NK-92 treated with Interleukin-12 subunit alpha and Interleukin-12 subunit beta, amount 100 ng/mL, for 24 hours (cell line): Measurements from ENCODE around the gene PLEKHG4B.

Experiments
- DNase-seq: peaks from one replicate; lab custom pipeline; 2025; lab: John Stamatoyannopoulos, UW

Gene PLEKHG4B

DNA sequence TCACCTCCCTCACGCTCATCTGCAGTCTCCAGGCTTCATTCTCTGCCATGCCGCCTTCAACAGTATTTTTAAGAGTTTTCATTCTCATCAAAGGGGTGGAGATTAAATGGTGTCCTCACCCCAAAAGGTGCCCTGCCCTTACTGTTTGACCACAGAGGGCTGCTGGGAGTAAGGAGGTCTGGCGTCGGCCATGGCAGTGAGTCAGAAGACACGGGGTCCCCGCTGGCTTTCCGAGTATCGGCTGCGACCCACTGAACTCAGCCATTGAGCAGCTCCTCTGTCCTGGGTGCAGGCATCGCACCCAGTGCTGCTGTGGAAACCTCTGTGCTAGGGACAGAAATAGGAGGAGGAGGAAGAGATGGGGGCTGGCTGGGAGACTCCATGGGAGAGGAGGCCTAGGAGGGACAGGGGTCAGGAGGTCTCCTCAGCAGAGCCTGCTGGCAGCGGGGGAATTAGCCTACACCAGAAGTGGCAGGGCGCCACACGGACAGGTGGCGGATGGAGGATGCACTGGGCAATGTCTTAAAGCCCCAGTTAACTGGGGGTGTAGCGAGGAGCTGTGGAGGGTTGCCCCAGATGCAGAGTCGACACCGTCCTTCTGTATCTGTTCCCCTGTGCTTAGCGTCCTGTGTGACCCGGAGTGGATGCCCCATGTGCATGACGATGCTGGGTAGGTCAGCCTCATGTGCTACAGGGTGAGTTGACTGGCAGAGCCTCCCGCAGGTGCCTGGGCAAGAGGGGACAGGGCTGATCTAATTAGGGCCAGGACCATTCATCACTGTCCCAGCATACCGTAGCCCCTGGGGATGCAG is 15.4 kb upstream of the PLEKHG4B start:
- DNase-seq: no peak

DNA sequence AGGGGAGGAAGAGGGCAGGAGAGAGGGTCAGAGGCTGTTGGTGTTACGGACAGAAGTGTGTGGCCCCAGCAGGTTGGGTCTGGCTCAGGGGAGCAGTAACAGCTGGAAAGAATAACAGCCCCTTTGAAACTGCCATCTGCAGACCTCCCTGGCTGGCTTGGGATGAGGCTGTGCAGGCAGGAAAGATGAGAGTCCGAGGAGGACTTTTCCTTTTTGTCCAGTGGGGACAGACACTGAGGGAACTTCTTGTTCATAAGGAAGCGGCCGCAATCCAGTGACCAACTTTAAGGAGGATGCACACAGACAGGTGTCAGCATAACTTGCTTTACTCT is 14.8 kb upstream of the PLEKHG4B start:
- no peak for DNase-seq

DNA sequence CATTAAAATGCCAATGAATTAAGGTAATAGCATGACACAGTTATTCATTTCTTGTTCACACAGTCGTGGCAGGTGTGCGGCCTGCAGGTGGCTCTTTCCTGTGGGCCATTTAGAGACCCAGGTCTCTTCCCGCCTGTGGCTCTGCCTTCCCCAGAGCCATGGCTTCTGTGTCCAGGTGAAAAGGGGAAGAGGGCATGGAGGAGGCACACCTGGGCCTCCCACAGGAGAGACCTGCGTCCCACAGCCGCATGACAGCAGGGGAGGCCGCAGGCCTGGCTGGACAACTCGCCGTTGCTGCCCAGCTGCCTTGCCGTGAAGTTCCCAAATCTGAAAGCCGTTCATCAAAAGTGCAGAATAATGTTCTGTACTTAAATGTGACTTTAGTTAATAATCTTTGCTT is 14.4 kb upstream of the PLEKHG4B start:
- DNase-seq: no peak

DNA sequence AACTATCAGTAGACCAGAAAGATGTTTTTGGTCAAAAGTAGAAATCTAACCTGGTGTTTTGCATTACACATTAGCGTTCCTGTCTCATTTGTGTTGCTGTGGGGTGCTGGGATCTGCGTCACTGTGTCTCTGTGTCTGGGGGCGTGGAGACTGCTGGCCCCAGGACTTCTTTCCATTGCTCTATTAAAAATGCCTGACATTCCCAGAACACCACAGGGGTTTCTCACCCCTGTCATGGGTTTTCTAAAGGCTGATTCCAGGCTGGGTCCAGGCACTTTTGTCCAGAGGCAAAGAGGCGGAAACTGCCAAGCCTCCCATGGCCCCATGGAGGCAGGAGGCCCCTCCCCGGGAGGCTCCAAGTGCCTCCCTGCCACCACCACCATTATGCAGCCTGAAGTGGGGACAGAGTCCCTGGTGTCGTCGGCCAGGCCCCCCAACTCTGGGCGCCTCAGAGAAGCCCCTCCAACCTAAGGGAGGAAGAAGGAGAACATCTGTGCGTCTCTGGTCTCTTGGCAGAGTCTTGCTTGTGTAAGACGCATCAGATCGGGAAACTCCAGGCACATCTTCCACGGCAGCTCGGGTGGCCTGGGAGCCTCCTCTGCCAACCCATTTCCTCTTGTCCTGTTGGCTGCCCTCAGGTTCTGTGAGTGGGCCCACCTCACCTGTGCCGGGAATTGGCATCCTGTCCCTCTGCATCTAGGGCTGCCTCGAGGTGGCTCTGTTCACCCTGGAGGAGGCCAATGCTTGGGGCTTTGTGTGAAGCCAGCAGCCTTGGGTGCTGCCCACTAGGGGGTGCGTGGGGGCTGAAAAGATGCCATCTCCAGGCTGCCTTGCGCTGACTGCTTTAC is 13.8 kb upstream of the PLEKHG4B start:
- DNase-seq: peak; percentile 22

DNA sequence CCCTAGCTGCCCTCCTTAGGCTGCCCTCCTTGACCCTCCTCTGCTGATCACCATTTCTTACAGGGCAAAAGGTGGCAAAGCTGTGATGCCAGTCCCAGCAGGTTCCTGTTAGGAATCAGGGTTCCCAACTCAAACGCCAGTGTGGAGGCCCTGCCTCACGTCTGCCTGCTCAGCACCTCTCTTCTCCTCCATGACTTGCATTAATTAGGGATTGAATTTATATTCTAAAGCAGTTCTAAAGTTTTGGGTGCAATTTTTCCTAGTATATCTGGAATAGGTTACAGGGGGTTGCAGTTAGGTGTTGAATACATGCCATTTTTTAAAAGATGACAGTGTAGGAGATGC is 13.2 kb upstream of the PLEKHG4B start:
- no peak for DNase-seq

DNA sequence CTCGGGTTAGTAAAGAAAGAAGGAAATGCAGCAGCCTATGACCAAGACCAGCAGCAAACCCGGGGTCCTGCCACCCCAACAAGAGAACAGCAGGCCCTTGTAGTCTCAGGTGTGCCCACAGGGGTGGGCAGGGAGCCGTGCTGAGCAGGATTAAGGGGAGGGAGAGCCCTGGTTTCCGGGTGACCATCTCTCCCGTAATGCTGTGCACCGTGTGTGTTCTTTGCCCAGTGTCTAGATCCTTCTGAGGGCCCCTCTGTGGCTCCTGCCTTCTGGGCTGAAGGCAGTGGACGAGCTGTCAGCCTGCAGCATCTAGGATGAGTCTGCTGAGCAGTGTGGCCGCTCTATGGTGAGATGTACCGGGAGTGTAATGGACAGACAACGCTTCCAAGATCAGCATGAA is 12.7 kb upstream of the PLEKHG4B start:
- no peak for DNase-seq

DNA sequence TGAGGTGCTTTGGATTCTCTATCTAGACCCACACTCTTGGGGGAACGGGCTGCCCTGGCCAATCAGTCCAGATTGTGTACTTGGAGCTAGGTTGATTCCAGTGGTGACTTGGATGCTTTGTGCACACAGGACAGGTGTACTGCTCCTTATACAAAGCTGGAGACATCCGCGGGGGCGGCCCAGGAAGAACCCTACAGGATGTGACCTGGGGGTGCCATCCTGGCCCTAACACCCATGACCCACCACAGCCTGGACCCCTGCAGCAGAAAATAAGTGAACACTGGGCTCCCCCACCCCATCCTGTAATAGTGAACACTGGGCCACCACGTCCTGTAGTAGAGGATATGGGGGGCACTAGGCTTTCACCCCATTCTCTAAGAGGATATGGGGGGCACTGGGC is 12.1 kb upstream of the PLEKHG4B start:
- DNase-seq: no peak

DNA sequence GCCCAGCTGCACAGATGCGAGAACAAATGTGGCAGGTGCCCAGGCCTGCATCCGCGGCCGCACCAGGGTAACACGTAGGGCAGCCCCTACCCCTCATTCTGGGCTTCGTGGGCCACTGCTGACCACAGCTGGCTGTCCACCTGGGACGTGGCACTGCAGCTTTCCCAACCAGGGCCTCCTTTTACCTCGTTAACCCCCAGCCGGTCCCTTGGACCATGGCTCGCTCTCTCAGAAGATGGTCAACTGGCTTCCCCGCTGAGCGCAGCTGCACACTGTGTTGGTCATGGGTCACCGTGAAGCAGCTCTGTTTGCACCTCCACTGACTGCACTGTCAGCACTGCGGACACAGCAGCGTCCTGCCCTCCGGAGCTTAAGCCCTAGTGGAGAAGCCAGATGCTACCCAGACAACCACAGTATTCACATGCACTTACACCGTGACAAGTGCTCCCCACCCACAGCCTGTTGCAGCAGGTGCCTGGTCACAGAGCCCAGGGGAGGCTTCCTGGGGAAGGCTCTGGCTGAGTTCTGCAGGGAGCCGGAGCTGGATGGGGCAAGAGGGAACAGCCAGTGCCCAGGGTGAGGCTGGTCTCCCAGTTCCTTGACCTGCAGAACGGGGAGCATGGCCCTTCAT is 10.5 kb upstream of the PLEKHG4B start:
- no peak for DNase-seq

DNA sequence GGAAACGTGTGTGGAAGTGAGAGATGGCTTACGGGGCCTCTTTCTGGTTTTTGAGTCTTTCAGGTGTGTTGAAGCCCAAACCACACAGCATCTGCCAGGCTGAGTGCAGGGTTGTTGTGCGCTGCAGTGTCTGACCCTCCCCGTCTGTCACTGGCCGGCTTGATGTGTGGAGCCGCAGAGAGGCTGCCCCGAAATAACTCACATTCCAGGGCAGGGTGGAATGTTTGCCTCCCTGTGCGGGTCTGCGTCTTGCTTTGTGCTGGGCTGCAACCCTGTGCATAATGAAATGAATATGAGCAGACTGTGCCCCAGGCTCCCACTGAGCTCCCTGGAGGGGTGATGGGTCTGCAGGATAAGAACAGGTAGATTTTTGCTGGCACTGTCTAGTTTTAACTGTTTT is 9.9 kb upstream of the PLEKHG4B start:
- no peak for DNase-seq

DNA sequence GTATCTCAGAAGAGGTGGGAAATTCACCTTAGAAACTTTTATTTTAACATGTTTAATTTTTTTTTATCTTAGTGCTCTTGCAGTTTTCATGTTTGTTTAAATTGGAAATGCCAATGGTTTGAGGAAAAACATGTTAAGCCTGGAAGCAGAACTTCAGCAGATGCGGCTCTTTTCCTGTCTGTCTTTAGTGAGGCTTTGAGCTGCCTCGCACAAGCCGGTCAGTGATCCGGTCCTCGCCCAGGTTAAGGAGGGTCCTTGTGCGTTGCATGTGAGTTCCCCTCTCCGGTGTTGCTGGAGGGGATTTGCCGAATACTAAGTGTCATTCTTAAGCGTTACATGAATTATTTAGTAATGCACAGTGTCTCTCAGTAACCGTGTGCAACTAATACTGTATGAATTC is 9.4 kb upstream of the PLEKHG4B start:
- no peak for DNase-seq

DNA sequence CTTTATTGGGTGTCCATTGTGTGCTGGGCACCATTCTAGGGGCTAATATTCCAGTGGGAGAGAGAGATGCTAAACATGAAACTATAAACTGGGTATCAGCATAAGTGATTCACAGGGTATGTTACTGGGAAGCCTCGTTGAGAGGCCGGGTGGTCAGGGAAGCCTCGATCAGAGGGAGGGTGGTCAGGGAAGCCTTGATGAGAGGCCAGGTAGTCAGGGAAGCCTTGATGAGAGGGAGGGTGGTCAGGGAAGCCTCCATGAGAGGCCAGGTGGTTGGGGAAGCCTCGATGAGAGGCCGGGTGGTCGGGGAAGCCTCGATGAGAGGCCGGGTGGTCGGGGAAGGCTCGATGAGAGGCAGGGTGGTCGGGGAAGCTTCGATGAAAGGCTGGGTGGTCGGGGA is 8.9 kb upstream of the PLEKHG4B start:
- no peak for DNase-seq

DNA sequence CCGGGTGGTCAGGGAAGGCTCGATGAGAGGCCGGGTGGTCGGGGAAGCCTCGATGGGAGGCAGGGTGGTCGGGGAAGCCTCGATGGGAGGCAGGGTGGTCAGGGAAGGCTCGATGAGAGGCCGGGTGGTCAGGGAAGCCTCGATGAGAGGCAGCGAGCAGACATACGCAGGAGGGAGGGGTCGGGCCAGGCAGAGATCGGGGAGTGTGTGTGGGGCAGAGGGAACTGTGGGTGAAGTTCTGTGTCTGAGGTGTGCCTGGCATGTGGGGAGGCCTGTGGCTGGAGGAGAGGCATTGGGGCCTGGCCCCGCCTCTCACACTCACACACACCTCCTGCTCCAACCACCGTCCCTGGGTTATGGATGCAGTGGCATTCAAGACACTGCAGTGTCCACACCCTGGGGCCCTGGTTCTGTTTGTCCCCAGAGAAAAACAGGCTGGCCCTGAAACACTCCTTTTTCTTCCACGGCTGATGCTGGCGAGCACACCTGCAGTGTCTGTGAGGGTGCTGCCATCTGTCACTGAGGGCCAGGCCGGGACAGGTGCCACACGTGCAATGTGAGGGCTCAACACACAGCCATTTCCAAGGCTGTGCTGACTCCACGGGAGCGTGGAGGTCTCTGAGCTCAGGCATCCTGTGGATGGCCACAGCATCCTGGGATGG is 6.5 kb upstream of the PLEKHG4B start:
- no peak for DNase-seq

DNA sequence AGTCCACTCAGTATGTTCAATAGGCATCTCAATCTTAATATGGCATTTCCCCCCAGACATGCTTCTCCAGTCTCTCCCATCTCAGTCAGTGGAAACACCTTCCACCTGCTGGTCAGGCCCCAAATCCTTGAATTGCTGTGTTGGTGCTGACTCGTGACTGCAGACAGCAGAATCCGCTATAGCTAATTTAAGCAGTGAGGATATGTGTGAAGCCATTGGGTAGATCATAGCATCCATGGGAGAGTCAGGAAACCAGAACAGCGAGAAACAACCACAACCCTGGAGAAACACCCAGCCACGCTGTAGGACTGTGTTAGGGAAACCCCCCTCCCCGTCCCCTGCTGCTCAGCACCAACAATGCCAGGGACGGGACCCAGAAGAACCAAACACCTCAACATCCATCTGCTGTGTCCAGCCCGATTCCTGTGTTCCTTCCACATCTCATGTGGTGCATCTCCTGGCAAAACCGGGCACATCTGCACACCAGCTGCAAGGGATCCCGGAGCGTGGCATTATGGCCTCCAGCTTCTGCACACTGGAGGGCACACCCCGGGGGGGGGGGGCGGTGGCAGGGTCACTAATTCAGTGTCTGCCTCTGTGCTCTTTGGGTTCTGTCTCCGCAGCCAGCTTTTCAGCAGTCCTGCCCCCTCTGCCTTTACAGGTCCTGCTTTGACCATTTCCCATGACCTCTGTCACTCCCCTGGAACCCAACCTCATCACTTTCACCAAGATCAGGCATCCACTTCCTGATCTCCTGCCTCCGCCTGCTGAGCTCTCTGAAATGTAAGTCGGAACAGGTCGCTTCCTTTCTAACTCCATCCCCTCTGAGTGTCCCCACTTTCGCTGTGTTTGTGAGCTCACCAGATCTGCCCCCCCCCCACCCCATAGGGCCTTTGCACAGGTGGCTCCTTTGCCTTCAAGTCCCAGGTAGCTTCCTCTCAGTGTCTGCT is 2.4 kb upstream of the PLEKHG4B start:
- no peak for DNase-seq

DNA sequence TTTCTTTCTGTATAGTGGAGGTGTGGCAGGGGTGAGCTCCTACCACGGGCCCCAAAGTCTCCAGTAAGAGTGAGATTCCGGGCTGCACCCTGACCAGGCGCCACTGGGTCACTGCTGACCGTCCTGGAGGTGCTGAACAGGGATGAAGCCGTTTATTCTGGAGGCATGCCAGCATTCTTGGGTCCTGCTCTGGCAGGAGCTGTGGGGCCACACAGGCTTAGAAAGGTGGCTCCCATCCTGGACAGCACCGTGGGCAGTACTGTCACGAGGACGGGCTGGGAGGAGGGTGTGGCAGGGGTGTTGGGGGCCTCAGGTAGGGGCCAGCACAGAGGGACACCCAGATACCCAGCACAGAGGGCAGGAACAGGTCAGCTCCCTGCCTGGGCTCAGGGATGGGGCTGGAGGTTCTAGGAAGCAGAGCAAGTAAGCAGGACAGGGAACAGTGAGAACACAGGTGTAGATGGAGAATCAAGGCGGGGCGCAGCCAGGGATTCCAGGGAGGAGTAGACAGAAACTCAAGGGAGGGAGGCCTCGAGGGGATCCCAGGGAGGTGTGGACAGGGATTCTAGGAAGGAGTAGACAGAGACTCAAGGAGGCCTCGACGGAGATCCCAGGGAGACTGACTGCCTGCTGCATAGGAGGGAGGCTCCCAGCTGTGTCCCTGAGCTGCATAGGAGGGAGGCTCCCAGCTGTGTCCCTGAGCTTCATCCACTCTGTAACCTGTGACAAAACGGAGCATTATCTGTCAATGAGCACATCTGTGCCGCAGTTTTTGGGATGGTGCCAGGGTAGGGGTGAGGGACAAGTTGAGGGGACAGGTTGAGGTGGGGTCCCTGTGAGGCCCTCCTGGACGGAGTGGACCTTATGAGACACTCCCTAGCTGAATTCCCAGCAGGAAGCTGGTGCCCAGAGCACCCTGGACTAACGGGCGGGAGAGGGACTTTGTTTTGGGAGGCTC is 1.1 kb upstream of the PLEKHG4B start:
- DNase-seq: no peak

DNA sequence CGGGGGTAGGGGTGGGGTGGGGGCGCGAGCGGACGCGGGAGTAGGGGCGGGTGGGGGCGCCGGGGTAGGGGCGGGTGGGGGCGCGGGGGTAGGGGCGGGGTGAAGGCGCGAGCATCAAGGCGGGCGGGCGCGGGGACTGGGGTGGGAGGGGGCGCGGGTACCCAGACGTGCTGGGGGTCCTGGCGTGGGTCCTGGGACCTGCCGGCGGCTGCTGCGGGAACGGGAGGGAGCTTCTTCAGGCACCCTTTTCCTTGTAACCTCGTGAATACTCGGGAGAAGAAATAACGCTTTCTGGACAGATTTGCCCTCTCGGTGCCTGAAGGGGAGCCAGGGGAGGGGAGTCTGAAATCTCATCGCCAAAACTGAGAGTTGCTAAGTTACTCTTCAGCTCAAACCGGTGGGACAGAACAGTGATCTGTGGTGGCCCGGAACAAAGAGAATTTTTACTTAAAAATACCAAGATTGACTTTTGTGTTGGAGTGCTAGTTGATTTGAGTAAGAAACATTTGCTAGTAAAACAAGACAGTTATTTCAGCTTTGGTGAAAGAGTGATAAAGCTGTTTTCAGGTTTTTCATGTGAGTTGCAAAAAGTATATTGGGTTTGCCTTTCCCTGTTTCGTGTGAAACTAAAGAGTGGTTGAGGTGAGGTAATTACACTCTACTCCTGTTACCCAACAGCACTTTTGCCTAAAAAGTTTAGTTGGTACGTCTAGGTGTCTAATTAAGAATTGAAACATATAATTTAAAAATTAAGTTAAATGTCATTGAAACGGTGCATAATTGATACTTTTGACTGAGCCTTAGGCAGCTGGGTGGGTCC is 643 bp downstream of the PLEKHG4B start:
- no peak for DNase-seq

DNA sequence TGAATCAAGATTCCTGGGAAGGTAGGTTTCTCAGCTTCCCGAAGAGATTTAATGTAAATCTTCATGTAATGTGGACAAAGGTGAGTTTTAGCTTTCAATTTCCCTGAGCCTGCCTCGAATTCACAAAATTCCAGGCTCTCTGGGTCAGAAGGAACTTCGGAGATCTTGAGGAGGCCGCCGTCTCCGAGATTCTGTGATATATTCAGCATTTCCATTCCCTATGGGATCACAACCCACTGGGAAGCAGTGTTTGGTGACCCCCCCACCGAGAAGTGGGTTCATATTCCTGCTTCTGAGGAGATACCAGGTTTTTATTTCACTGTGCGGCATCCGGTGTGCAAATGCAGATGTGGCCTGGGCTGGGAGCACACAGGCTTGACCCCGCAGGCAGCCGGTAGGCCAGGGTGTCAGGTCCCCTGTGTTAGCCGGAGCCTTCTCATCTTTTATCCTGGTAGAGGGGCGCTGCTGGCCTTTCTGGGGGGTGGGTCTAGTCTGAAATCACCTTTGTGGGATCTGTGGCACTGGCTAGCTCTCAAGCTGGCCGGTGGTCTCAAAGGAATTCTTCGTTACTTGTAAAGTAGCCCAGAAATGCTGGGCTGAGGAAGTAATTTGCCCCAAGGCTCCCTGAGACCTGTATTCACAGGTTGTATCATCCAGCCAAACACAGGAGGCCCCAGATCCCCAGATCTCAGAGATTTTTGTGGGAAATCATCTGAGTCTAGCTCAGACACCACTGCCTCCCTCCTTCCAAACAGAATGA is 1.4 kb downstream of the PLEKHG4B start:
- no peak for DNase-seq

DNA sequence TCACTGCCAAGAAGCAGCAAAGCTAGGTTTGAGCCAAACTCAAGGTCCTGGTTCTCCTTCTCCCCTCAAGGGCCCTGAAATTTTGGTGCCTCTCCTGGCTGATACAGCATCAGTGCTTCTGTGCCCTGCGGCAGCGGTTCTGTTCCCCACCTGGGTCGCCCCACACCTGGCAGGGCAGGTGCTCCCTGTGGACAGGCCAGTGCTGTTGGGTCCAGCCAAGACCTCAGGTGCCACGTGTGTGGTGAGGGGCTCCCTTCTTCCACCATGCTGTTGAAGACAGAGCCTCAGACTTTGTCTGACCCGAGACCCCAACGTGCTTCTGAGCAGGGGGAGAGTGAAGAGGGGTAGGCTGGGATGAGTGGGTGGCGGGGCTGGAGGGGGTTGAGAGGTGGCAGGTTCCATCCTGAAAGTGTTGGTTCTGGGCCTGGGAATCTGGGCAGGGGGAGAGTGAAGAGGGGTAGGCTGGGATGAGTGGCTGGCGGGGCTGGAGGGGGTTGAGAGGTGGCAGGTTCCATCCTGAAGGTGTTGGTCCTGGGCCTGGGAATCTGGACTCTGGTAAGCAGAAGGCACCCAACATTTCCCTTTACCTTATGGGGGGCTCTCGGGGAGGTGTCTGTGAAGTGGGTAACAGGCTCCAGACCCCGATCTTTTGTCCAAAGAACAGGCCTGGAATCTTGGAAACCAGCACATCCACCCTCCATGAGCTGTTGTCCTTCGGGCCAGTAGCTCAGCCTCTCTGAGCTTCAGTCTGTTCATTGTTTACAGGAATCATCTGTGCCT is 2.3 kb downstream of the PLEKHG4B start:
- no peak for DNase-seq
